Glutamatergic neuron (in vitro differentiated cells): Measurements from ENCODE around the gene NPAP1. TPM values are rescaled to one million over a fixed set of nuclear protein-coding genes. Genes with fewer than 3 reads are reported as not detected.

Source experiments
- DNase-seq: peaks from one replicate; pipeline ENCODE4 v3.0.0; 2022
- H3K27ac Mint-ChIP-seq: one replicate; pipeline ENCODE4 v1.8.0; 2020; ENCODE audit warnings: mild to moderate bottlenecking, mixed read lengths, inconsistent platforms; ENCODE audit not compliant: unreplicated experiment
- H3K27me3 Mint-ChIP-seq: one replicate; pipeline ENCODE4 v1.8.0; 2020; ENCODE audit warnings: mild to moderate bottlenecking, moderate library complexity, mixed read lengths, inconsistent platforms; ENCODE audit not compliant: unreplicated experiment
- H3K36me3 Mint-ChIP-seq: one replicate; pipeline ENCODE4 v1.8.0; 2020; ENCODE audit warnings: mild to moderate bottlenecking, mixed read lengths, inconsistent platforms; ENCODE audit not compliant: unreplicated experiment
- H3K4me1 Mint-ChIP-seq: one replicate; pipeline ENCODE4 v1.8.0; 2020; ENCODE audit warnings: mild to moderate bottlenecking, low read depth, mixed read lengths, inconsistent platforms; ENCODE audit not compliant: unreplicated experiment
- H3K4me3 Mint-ChIP-seq: one replicate; pipeline ENCODE4 v1.8.0; 2020; ENCODE audit warnings: mild to moderate bottlenecking, mixed read lengths, inconsistent platforms; ENCODE audit not compliant: unreplicated experiment
- H3K9me3 Mint-ChIP-seq: one replicate; pipeline ENCODE4 v1.8.0; 2020; ENCODE audit warnings: mild to moderate bottlenecking, moderate library complexity, mixed read lengths, inconsistent platforms; ENCODE audit not compliant: unreplicated experiment
- CTCF ChIP-seq: fragments of 200-600 bp; sonication (generic); IDR thresholded peaks from one replicate; pipeline ENCODE4 v1.5.0; 2021; ENCODE audit not compliant: partially characterized antibody, unreplicated experiment
- total RNA-seq: library from RNA; stranded (reverse); fragmentation: NEBNext Ultra II Directional; extraction: Animal tissue kit (Norgen Biotek cat#: 25700); gene quantifications from one replicate; pipeline ENCODE4 v1.2.1, GENCODE V29; 2021; ENCODE audit not compliant: unreplicated experiment

NPAP1 gene
- total RNA-seq, 1 donor from 2014 or later = 0.07 TPM

GRCh38 chr15:24683736-24684135, 8.2 kb downstream of the NPAP1 start:
- H3K36me3 Mint-ChIP-seq = no peaks in the 10 kb centered on the region
- no peaks in the 10 kb centered on the region for H3K27me3 Mint-ChIP-seq
- no peak overlapping the region for H3K4me3 Mint-ChIP-seq
- no peak for DNase-seq
- no peaks in the 10 kb centered on the region for H3K4me1 Mint-ChIP-seq
- peaks cover 2% of the 10 kb centered on the region for H3K9me3 Mint-ChIP-seq
- TF ChIP-seq CTCF = no peak
- H3K27ac Mint-ChIP-seq = no peak overlapping the region

GRCh38 chr15:24684313-24684712, 8.7 kb downstream of the NPAP1 start:
- no peaks in the 10 kb centered on the region for H3K4me1 Mint-ChIP-seq
- H3K4me3 Mint-ChIP-seq = no peak overlapping the region
- DNase-seq = no peak
- no peak for TF ChIP-seq CTCF
- H3K9me3 Mint-ChIP-seq = peaks cover 2% of the 10 kb centered on the region
- H3K27me3 Mint-ChIP-seq = no peaks in the 10 kb centered on the region
- no peaks in the 10 kb centered on the region for H3K36me3 Mint-ChIP-seq
- H3K27ac Mint-ChIP-seq = no peak overlapping the region

GRCh38 chr15:24696201-24696600, 20.6 kb downstream of the NPAP1 start:
- Mint-ChIP-seq H3K9me3 (no peaks in the 10 kb centered on the region), H3K27ac (no peak overlapping the region), H3K4me3 (no peak overlapping the region), H3K27me3 (peaks cover 2% of the 10 kb centered on the region), H3K4me1 (peaks cover 5% of the 10 kb centered on the region), H3K36me3 (no peaks in the 10 kb centered on the region)
- no peak for DNase-seq
- TF ChIP-seq CTCF = no peak

GRCh38 chr15:24696842-24697241, 21.3 kb downstream of the NPAP1 start:
- no peak overlapping the region for H3K4me3 Mint-ChIP-seq
- H3K9me3 Mint-ChIP-seq = no peaks in the 10 kb centered on the region
- H3K4me1 Mint-ChIP-seq = peaks cover 5% of the 10 kb centered on the region
- H3K27ac Mint-ChIP-seq = no peak overlapping the region
- no peak for TF ChIP-seq CTCF
- DNase-seq = peak; percentile 30
- peaks cover 2% of the 10 kb centered on the region for H3K27me3 Mint-ChIP-seq
- H3K36me3 Mint-ChIP-seq = no peaks in the 10 kb centered on the region

- peaks cover 1% of the 10 kb centered on the region for H3K27me3 Mint-ChIP-seq
These were observed 42.9 kb downstream of the NPAP1 start for GRCh38 chr15:24718289-24719082.

More at GRCh38 chr15:24718289-24719082, 42.9 kb downstream of the NPAP1 start:
- no peak for TF ChIP-seq CTCF
- Mint-ChIP-seq H3K4me3 (no peak overlapping the region), H3K36me3 (no peaks in the 10 kb centered on the region), H3K9me3 (no peaks in the 10 kb centered on the region), H3K27ac (no peak overlapping the region), H3K4me1 (no peaks in the 10 kb centered on the region)
- no peak for DNase-seq
